HG03064 (cell line): ENCODE measurements around the gene PLXNA4.

Experiments
- ATAC-seq: cut with Tn5 transposase; IDR thresholded peaks from one replicate; pipeline ENCODE4 v1.9.1; 2021; ENCODE audit warnings: low read depth; ENCODE audit not compliant: unreplicated experiment

Gene PLXNA4

DNA sequence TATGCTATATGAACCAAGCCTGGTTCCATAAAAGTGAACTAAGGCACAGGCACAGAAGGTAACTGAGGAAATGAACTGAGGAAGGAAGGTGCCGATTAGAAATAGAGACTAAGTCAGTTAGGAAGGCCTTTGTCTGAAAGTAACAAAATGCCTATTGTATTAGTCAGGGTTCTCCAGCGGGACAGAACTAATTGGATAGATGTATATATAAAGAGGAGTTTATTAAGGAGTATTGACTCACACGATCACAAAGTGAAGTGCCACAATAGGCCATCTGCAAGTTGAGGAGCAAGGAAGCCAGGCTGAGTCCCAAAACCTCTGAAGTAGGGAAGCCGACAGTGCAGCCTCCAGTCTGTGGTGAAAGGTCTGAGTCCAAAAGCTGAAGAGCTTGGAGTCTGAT is 13.9 kb upstream of the PLXNA4 start:
- no peak for ATAC-seq

DNA sequence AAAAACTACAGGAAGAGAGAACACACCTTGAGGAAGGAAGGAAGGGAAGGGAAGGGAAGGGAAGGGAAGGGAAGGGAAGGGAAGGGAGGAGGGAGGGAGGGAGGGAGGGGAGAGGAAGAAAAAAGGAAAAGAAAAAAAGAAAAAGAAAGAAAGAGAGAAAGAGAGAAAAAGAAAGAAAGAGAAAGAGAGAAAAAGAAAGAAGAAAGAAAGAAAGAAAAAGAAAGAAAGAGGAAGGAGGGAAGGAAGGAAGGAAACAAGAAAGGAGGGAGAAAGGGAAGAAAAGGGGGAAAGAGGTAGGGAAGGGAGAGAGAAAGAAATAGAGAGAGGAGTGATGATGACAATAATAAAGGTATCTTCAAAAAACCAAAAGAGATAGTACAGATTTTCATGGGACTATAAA is 12.3 kb upstream of the PLXNA4 start:
- no peak for ATAC-seq

DNA sequence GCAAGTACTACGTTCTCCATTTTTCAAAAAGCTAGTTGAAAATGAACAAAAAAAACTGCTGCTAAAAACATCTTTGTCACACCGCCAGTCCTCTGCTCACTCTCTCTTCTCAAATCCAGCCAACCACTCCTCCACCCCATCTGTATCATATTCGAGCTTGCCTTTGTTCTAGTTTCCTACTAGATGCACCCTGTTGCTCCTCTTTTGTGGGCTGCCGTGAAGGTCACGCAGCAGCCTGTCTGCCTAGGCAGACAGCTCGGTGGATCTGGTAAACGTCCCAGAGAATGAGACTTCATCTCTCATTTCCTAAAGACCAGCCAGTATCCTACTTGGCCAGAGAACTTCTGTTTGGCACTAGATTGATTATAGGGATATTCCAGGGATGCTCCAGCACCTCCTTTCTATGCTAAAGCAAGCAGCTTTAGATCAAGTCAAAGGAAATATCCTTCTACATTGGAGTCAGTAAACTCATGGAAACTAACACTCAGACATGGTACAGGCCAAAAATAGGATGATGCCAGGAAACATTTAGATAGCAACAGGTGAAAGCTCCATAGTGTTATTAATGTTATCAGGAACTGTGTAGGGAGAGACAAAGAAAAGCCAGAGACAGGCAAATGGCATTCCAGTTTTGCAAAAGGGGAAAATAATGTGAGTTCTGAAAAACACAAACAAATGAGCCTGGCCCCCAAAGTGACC is 8.7 kb upstream of the PLXNA4 start:
- ATAC-seq: no peak

DNA sequence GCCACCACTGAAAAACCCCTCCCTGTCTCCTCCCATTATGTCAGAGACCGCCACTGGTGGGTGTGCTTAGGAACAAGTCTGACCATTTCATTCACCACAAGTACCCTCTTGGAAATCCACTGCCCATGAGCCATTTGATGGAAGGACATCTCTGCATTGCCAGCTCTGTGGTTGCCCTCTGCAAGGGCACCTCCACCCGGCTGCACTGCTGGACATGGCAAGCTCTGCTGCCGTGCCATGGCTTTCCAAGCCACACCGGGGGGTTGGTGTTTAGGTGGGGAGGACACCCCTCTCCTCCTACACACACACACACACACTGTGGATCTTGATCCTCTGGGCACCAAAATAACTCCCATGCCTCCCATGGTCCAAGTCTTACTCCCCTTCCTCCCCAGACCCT is 5.2 kb upstream of the PLXNA4 start:
- no peak for ATAC-seq

GRCh38 chr7:132580717-132581285 is 4.5 kb upstream of the PLXNA4 start:
- ATAC-seq: no peak

DNA sequence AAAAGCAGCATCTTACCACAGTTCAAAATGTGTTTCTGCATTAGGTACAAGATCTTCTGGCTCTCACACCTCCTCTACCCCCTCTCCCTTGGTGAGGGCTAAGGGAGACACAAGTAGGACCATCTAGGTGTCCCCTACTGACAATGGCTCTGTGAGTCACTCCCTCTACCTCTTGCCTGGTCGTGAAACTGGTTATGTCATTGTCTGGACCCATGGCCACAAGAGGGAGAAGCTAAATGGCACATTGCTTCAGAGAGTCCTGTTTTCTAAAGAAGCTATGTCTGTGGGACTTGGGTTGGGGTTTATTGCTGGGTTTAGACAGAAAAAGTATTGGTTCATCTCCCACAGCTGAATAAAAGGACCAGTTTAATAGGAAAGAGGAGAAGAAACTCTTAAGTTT is 4.0 kb upstream of the PLXNA4 start:
- no peak for ATAC-seq

GRCh38 chr7:132579260-132579899 is 3.1 kb upstream of the PLXNA4 start:
- no peak for ATAC-seq

- ATAC-seq: no peak
These were observed 2.6 kb upstream of the PLXNA4 start for GRCh38 chr7:132578826-132579225.

DNA sequence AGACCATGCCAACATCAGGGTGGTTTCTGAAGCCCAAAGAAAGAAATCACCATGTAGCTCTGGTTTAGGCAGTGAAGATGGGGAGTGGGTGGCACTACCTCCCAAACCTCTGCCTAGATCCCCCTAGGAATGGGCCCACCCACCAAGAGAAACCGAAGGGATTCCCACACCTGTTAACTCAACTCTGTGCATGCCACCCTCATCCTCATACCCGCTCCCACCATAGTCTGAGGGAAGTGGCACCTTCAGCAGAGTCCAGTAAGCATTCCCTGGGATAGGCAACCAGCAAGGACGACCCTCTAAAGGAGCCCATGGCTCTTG is 1.7 kb upstream of the PLXNA4 start:
- no peak for ATAC-seq

GRCh38 chr7:132577206-132578049 is 1.2 kb upstream of the PLXNA4 start:
- no peak for ATAC-seq

DNA sequence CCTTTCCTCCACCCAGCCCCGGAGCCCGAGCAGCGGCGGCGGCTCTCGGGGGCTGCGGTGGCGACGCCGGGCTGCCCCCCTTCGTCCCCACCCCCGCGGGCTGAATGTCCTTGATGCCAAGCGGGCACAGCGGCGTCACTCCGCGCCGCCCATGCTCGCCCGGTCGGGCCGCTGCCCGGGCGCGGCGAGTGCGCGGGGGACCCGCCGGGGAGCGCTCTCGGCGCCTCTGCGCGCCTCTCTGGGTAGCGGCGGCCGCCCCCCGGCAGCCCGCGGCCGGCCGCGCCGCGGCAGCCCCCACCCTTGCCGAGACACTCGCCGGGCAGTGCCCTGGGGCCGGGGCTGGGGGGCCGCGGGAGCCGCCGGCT is 433 bp upstream of the PLXNA4 start:
- no peak for ATAC-seq

DNA sequence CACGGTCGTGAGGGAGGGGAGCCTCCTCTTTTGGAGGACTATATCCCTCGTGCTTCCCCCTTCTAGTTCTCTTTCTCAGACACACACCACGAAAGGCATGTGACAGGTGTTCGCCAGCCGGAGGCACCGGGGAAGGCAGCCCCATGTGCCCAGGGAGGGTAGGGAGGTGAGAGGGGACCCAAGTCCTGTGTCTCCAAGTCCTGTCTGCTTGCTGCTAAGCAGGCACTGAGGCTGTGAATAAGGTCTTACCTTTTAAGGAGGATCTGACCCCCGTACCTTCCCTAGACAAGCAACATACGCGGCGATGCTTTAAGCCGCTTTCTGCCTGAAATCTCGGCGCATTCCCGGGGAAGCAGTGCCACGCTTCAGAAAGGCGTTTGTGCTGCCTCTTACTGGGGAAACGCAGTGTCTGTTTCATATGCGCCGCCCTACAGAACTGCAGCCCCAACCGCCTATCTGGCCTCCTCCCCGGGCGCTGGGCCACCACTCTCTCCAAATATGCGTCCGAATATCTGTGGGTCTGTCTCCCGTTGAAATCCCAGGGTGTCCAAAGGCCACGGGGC is 770 bp downstream of the PLXNA4 start:
- no peak for ATAC-seq

DNA sequence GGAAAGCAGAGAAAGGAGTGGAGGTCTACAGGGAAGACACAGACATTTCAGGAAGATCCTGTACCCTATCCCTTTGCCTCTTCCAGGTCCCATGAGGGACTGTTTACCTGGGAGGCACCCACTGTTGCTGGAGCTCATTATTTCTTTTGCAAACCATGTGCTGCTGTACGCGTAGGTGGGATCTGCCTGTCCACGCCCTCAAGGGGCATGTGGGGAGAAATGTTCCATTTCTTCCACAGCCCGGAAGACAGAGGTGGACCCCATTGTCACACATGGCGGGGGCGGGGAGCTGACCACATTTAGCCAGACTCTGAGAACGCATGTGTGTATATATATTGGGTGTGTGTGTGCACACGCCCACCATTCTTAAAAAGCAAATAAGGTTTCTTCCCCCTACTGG is 2.0 kb downstream of the PLXNA4 start:
- no peak for ATAC-seq

DNA sequence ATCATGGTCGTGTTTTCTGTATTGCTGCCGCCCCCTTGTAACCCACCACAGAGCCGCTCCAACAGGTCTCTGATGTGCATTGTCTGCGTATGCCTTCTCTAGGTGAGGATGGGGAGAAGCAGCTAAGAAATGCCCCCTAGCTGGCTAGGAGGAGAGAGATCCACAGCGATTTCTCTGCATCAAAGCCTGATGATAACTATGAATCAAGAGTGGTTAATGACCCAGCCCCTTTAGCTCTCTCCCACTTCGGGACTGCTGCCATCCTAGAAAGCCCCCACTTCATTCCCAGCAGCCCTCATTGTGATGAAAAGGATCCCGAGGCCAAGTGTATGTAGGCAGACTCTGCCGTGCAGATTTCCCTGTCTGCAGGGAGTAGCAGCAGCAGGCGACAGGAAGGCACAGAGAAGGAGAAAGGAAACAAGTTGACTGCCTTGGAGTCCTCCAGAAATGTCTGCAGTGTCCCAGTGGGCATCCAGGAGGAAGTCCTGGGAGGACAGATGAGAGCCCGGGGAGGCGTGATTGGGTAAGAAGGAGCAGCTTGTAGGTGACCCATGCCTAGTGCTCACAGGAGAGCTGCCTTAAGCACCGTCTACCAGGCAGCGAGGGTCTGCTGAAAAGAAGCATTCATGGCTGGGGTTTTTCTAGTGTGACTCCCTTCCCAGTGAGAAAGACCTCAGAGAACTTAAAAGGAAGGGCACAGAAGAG is 2.9 kb downstream of the PLXNA4 start:
- ATAC-seq: no peak

GRCh38 chr7:132572526-132572925 is 3.7 kb downstream of the PLXNA4 start:
- ATAC-seq: no peak

DNA sequence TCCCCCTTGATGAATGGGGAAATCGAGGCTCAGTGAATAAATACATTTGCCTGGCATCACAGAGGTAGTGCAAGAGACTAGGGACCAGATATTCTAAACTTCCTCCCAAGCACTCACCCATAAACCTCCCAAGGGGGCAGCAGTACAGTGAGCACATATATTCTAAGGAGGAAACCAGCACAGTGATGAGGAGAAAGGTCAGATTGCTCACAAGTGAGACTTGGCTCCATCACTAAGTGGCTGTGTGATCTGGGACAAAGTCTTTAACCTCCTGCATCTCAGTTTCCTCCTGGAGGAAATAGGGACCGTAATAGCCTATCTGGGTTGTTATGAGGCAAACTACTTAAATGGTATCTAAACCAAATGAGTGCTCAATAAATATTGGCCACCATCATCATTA is 4.3 kb downstream of the PLXNA4 start:
- no peak for ATAC-seq

DNA sequence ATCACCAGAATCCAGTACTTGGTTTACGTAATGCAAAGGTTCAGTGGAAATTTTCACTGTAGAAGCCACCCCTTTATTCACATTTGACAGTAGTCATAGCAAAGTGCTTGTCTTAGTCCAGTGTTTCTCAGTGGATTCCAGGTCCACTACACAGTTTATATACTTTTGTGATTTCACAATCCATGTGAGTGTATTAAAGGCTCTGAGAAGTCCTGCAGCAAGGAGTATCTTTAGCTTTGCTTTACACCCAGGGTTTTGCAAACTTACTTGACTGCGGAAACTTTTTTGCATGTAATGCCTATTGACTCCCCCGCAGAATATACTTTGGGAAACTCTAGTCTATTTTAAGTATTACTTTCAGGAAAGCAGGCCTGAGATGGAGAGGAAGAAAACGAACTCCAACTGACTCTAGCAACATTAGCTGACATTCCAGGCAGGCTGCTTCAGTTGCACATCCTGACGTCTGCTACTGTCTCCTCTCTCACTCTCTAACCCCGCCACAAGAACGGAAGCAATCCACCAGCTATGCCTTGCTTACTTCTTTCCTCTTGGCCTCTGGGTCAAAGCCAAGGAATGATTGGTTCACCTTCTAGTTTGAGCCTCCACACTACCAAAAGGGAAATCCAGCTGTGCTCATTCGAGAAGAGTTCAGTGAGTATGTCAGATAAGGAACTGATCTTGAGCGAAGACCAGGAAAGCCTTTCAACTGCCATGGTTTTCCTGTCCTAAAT is 6.2 kb downstream of the PLXNA4 start:
- ATAC-seq: no peak

GRCh38 chr7:132568962-132569361 is 7.3 kb downstream of the PLXNA4 start:
- ATAC-seq: no peak

- ATAC-seq: no peak
These were observed 10.4 kb downstream of the PLXNA4 start for GRCh38 chr7:132565885-132566284.

DNA sequence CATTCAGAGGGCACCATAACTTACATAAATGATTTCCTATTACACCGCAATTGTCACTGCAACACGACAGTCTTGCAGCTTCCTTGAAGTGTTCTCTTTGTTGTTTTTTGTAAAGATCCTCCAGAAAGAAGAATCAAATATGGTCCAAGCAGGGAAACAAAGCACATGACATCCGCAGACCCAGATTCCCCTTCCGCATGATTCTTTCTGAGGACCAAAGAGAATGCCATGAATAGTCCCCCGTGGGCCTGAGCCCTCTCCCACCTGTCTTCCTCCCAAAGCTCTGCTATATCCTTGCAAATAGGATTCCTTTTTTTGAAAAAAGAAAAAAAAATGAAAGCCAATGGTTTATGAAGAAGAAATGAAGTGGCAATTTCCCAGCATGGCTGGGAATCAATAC is 10.8 kb downstream of the PLXNA4 start:
- no peak for ATAC-seq
